ENCODE results near the gene EDDM3A.

- TF ChIP-seq EZH2 (optimal IDR thresholded peaks at IDR 0.05; ENCODE audit: low read depth, low read length) (no peak), CTCF (IDR thresholded peaks at IDR 0.05; ENCODE audit: low read length) (peak; percentile 25; the same call in 1 of the 2 replicates), EZH2phosphoT487 (IDR thresholded peaks at IDR 0.05; ENCODE audit: low read length) (no peak)
These were observed 12.3 kb downstream of the EDDM3A start for GRCh38 chr14:20757965-20758364.
